Vagina (tissue), 2 donors: ENCODE data around the gene TMEM14C.

ENCODE experiments used
- POLR2A ChIP-seq, 2 donors: fragments of 450-650 bp; IDR thresholded peaks; one replicate each; pipeline ENCODE4 v1.6.1; 2017; ENCODE audit warnings: antibody characterized with exemption in 2 of 2, mild to moderate bottlenecking in 2 of 2, moderate library complexity in 2 of 2
- TF ChIP-seq, protein P1 (sequence below), 3 experiments: fragments of 450-650 bp in 2 of 3; fragments of 200-600 bp in 1 of 3; sonication (generic) in 1 of 3; IDR thresholded peaks; one replicate each; pipeline ENCODE4 v1.5.1; 2017 to 2019; ENCODE audit warnings: antibody characterized with exemption in 3 of 3, mild to moderate bottlenecking in 2 of 3, moderate library complexity in 2 of 3

DNA sequence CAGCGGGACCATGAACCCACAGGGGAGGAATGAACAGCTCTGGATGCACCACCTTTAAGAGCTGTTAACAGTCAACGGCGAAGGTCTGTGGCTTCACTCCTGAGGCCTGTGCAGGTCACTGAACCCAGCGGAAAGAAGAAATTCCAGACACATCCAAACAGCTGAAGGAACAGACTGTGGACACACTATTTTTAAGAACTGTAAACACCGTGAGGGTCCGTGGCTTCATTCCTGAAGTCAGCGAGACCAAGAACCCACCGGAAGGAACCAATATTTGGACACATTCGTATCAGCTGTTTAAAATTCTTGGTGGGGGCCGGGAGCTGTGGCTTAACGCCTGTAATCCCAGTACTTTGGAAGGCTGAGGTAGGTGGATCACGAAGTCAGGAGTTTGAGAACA is 19.4 kb downstream of the TMEM14C start:
- TF ChIP-seq, protein P1, sequence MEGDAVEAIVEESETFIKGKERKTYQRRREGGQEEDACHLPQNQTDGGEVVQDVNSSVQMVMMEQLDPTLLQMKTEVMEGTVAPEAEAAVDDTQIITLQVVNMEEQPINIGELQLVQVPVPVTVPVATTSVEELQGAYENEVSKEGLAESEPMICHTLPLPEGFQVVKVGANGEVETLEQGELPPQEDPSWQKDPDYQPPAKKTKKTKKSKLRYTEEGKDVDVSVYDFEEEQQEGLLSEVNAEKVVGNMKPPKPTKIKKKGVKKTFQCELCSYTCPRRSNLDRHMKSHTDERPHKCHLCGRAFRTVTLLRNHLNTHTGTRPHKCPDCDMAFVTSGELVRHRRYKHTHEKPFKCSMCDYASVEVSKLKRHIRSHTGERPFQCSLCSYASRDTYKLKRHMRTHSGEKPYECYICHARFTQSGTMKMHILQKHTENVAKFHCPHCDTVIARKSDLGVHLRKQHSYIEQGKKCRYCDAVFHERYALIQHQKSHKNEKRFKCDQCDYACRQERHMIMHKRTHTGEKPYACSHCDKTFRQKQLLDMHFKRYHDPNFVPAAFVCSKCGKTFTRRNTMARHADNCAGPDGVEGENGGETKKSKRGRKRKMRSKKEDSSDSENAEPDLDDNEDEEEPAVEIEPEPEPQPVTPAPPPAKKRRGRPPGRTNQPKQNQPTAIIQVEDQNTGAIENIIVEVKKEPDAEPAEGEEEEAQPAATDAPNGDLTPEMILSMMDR (IDR thresholded peaks at IDR 0.05): no peak
- no peak for TF ChIP-seq POLR2A (IDR thresholded peaks at IDR 0.05)
